Gastrocnemius medialis (tissue), 4 donors: ENCODE measurements around the gene SHOC2.

Experiments
- CTCF ChIP-seq, 5 experiments: fragments of 450-650 bp in 3 of 5; fragments of 200-600 bp in 2 of 5; sonication (generic) in 2 of 5; IDR thresholded peaks in 4 of 5; conservative IDR thresholded peaks in 1 of 5; 1 replicate in 4 of 5; 2 replicates in 1 of 5; pipeline ENCODE4 v1.5.1; 2016 to 2019; ENCODE audit warnings: antibody characterized with exemption in 5 of 5, mild to moderate bottlenecking in 3 of 5, moderate library complexity in 3 of 5
- POLR2A ChIP-seq, 2 donors: fragments of 450-650 bp; IDR thresholded peaks; one replicate each; pipeline ENCODE4 v1.6.1; 2017; ENCODE audit warnings: antibody characterized with exemption in 2 of 2, mild to moderate bottlenecking in 2 of 2, moderate library complexity in 2 of 2

DNA sequence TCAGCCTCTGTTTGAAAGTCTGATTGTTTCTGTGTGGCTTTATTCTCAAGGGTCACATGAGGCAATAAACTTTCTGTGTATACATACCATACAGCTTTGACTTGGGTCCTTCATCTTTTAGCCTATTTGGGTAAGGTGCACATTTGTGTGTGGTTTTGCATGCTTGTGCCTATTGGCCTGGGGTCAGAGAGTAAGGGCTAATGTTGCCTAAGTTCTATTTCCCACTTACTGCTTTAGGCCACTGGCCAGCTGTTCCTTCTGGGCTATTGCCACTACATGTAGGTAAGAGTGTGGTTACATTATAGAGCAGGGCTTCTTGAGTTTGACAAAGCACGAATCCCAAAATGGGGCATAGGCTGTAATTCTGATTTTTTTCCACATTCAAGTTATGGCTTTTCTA lies 22.2 kb upstream of the SHOC2 start:
- TF ChIP-seq CTCF (IDR thresholded peaks at IDR 0.05 in 4 of 5, conservative IDR thresholded peaks at IDR 0.05 in 1 of 5), result no peak
- TF ChIP-seq POLR2A (IDR thresholded peaks at IDR 0.05), result no peak
